NCI-H1417 treated with DMSO at 0.1 percent for 48 hours (cell line): Measurements from ENCODE around the gene FAM222A.

Experiments
- DNase-seq: peaks from one replicate; lab custom pipeline; 2025; lab: John Stamatoyannopoulos, UW

FAM222A gene

GRCh38 chr12:109724321-109724892 lies 10.8 kb downstream of the FAM222A start:
- no peak for DNase-seq

GRCh38 chr12:109725321-109726105 lies 11.9 kb downstream of the FAM222A start:
- no peak for DNase-seq

GRCh38 chr12:109726106-109726497 lies 12.5 kb downstream of the FAM222A start:
- no peak for DNase-seq

GRCh38 chr12:109726511-109727038 lies 12.9 kb downstream of the FAM222A start:
- DNase-seq, result no peak

- DNase-seq, result no peak
These were observed 13.6 kb downstream of the FAM222A start for GRCh38 chr12:109727039-109727723.

GRCh38 chr12:109727746-109728726 lies 14.4 kb downstream of the FAM222A start:
- no peak for DNase-seq

GRCh38 chr12:109728921-109729320 lies 15.3 kb downstream of the FAM222A start:
- DNase-seq, result no peak

- no peak for DNase-seq
These were observed 15.8 kb downstream of the FAM222A start for GRCh38 chr12:109729371-109729781.

- no peak for DNase-seq
These were observed 16.2 kb downstream of the FAM222A start for GRCh38 chr12:109729801-109730200.

GRCh38 chr12:109730306-109731145 lies 16.9 kb downstream of the FAM222A start:
- DNase-seq, result no peak

- no peak for DNase-seq
These were observed 17.7 kb downstream of the FAM222A start for GRCh38 chr12:109731231-109731731.

- no peak for DNase-seq
These were observed 18.2 kb downstream of the FAM222A start for GRCh38 chr12:109731806-109732205.

GRCh38 chr12:109732321-109733305 lies 19.0 kb downstream of the FAM222A start:
- no peak for DNase-seq

GRCh38 chr12:109734219-109735000 lies 20.8 kb downstream of the FAM222A start:
- no peak for DNase-seq

GRCh38 chr12:109735051-109735521 lies 21.5 kb downstream of the FAM222A start:
- no peak for DNase-seq

- DNase-seq, result no peak
These were observed 22.4 kb downstream of the FAM222A start for GRCh38 chr12:109735825-109736551.

GRCh38 chr12:109736552-109737108 lies 23.0 kb downstream of the FAM222A start:
- no peak for DNase-seq
